HEK293 (cell line): ENCODE results near the gene SCIN.

Source experiments
- CTCF ChIP-seq: fragments of 450-650 bp; formaldehyde crosslinking; IDR thresholded peaks from 2 replicates; pipeline ENCODE4 v1.5.1; 2016; ENCODE audit warnings: missing biosample characterization, missing genetic modification characterization
- REST ChIP-seq: fragments of 450-650 bp; formaldehyde crosslinking; IDR thresholded peaks from 2 replicates; pipeline ENCODE4 v1.5.1; 2016; ENCODE audit warnings: missing biosample characterization, missing genetic modification characterization
- YY1 ChIP-seq: fragments of 450-650 bp; formaldehyde crosslinking; IDR thresholded peaks from 2 replicates; pipeline ENCODE4 v1.5.1; 2018; ENCODE audit warnings: missing biosample characterization, missing genetic modification characterization
- ZNF423 ChIP-seq: fragments of 450-650 bp; formaldehyde crosslinking; IDR thresholded peaks from 2 replicates; pipeline ENCODE4 v1.5.1; 2016; ENCODE audit warnings: missing biosample characterization, missing genetic modification characterization
- ZNF837 ChIP-seq: fragments of 450-650 bp; formaldehyde crosslinking; IDR thresholded peaks from 2 replicates; pipeline ENCODE4 v1.5.1; 2016; ENCODE audit warnings: missing biosample characterization, missing genetic modification characterization

- TF ChIP-seq REST (no peak), ZNF837 (tag by site-specific recombination) (no peak), ZNF423 (tag by site-specific recombination) (no peak), YY1 (tag by site-specific recombination) (no peak), CTCF (tag by site-specific recombination) (no peak)
These were observed 12.7 kb downstream of the SCIN start for GRCh38 chr7:12583176-12583575.
